Type B pancreatic cell (in vitro differentiated cells): Measurements from ENCODE around the gene MIB1. TPM values are rescaled to one million over a fixed set of nuclear protein-coding genes. Genes with fewer than 3 reads are reported as not detected.
A peak's percentile ranks its signal among the peaks of the same experiment; 100 is the strongest.

Experiments used
- DNase-seq: peaks from one replicate; pipeline ENCODE4 v3.0.0; 2021; ENCODE audit warnings: mixed read lengths; ENCODE audit not compliant: unreplicated experiment; ENCODE audit errors: extremely low spot score
- H3K27ac Mint-ChIP-seq: 2 replicates; pipeline ENCODE4 v1.8.0; 2021; ENCODE audit warnings: mild to moderate bottlenecking, mixed read lengths
- H3K27me3 Mint-ChIP-seq: 2 replicates; pipeline ENCODE4 v1.8.0; 2021; ENCODE audit warnings: mixed read lengths
- H3K36me3 Mint-ChIP-seq: 2 replicates; pipeline ENCODE4 v1.8.0; 2021; ENCODE audit warnings: mixed read lengths
- H3K4me1 Mint-ChIP-seq: one replicate; pipeline ENCODE4 v1.8.0; 2021; ENCODE audit warnings: mixed read lengths; ENCODE audit not compliant: unreplicated experiment
- H3K4me3 Mint-ChIP-seq: 2 replicates; pipeline ENCODE4 v1.8.0; 2021; ENCODE audit warnings: mild to moderate bottlenecking, mixed read lengths
- H3K9me3 Mint-ChIP-seq: 2 replicates; pipeline ENCODE4 v1.8.0; 2021; ENCODE audit warnings: mixed read lengths
- long read RNA-seq: library from polyadenylated mRNA; unstranded; transcript quantifications from one replicate; pipeline ENCODE4 v2.0.0, GENCODE V29; 2020
- total RNA-seq: library from RNA; stranded (reverse); gene quantifications from 2 replicates; pipeline ENCODE4 v1.2.1, GENCODE V29; 2021; ENCODE audit warnings: low replicate concordance
- TF ChIP-seq, protein P1 (sequence below): fragments of 200-600 bp; sonication (generic); conservative IDR thresholded peaks from 2 replicates; pipeline ENCODE4 v1.5.0; 2021; ENCODE audit warnings: antibody characterized with exemption, mild to moderate bottlenecking

The MIB1 gene
- total RNA-seq: 43.4 and 65.7 TPM in 2 replicates
- long read RNA-seq, partial matches to known transcripts: 11 of 18 reads
- long read RNA-seq, other reads (novel, unspliced or antisense): 7 of 18 reads

DNA sequence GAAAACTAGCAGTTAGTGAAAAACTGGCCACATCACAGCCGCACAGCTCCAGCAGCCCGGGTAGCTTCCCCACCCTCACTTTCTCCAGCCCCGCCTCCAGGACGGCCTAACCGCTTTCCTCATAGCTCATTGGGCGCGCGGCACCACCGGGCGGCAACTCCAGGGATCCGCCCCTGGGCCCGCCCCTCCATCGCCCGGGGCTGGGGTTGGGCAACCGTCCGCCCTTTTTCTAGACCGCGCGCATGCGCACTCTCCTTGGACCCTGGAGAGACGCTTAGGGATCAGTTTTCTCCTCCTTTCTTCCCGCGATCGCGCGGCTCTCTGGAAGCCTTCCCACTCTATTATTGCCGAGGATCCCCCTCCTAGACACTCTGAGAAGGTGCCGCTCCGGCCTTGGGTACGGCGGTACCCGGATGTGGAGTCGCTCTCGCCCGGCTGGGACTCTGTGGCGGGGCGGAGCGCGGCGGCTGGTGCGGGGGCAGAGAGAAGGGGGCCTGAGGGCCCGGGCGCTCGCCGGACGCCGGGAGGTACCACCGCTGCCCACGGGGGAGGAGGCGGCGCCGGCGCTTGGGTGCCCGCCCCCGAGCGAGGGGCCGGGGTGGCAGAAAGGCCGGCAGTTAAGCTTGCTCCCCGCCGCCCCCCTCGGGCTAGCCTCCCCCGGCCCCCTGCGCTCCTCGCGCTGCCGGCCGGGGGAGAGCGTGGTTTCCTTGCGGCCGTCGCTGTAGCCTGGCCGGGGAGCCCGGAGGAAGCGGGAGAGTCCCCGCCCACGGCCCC is at the start of gene MIB1:
Gene MIB1 (plus strand): TSS at position 255 of the 774 bp plus-strand sequence. CDS start 792 bp downstream, outside the sequence.
- Mint-ChIP-seq H3K27me3 (no peaks in the 10 kb centered on the region), H3K36me3 (peaks cover 11% of the 10 kb centered on the region), H3K4me3 (peak within 1 kb of the TSS; percentile 93), H3K27ac (peak within 1 kb of the TSS; percentile 96), H3K9me3 (no peaks in the 10 kb centered on the region), H3K4me1 (peaks cover 28% of the 10 kb centered on the region)
- peak; percentile 100 for DNase-seq
- TF ChIP-seq, protein P1, sequence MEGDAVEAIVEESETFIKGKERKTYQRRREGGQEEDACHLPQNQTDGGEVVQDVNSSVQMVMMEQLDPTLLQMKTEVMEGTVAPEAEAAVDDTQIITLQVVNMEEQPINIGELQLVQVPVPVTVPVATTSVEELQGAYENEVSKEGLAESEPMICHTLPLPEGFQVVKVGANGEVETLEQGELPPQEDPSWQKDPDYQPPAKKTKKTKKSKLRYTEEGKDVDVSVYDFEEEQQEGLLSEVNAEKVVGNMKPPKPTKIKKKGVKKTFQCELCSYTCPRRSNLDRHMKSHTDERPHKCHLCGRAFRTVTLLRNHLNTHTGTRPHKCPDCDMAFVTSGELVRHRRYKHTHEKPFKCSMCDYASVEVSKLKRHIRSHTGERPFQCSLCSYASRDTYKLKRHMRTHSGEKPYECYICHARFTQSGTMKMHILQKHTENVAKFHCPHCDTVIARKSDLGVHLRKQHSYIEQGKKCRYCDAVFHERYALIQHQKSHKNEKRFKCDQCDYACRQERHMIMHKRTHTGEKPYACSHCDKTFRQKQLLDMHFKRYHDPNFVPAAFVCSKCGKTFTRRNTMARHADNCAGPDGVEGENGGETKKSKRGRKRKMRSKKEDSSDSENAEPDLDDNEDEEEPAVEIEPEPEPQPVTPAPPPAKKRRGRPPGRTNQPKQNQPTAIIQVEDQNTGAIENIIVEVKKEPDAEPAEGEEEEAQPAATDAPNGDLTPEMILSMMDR: no peak

DNA sequence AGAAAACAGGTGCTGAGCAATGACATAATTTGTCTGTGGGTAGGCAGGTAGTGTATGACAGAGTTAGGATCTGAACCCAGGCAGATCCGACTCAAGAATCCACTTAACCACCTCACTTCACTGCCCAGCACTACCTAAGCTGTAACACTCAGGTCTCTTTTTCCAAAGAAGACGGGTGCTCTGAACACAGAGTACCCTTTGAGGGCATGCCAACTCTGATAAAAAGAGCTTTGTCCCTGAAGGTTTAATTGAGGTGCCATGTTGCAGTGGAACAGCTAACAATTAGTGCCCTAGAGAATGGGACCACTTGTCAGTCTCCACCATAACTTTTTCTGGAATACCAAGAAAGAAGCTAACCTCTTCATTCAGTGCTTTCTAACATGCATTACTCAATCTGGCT is 47.3 kb upstream of the MIB1 start:
- Mint-ChIP-seq H3K27me3 (no peaks in the 10 kb centered on the region), H3K4me1 (no peaks in the 10 kb centered on the region), H3K27ac (no peak overlapping the region), H3K9me3 (peaks cover 5% of the 10 kb centered on the region), H3K4me3 (no peak overlapping the region), H3K36me3 (peaks cover 41% of the 10 kb centered on the region)
- DNase-seq: no peak
- TF ChIP-seq, protein P1: no peak

DNA sequence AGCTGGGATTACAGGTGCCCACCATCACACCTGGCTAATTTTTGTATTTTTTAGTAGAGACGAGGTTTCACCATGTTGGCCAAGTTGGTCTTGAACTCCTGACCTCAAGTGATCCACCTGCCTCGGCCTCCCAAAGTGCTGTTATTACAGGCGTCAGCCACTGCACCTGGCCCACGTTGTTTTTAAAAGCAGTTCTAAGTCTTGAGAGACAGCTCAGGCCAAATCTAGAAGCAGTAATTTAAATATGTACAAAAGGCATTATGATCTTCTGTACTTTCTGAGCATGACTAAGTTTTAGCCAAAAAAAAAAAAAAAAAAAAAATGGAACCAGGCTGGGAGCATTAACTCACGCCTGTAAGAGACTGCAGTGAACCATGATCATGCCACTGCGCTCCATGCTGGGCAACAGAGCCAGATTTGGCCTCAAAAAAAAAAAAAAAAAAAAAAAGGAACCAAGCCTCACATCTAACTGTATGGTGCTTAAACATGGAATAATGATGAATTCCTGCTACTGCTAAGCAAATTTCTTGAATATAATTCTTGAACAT is 40.0 kb upstream of the MIB1 start:
- H3K4me3 Mint-ChIP-seq: no peak overlapping the region
- H3K4me1 Mint-ChIP-seq: peaks cover 12% of the 10 kb centered on the region
- no peak overlapping the region for H3K27ac Mint-ChIP-seq
- DNase-seq: no peak
- TF ChIP-seq, protein P1: no peak
- H3K36me3 Mint-ChIP-seq: peaks cover 16% of the 10 kb centered on the region
- H3K27me3 Mint-ChIP-seq: no peaks in the 10 kb centered on the region
- H3K9me3 Mint-ChIP-seq: peaks cover 4% of the 10 kb centered on the region

DNA sequence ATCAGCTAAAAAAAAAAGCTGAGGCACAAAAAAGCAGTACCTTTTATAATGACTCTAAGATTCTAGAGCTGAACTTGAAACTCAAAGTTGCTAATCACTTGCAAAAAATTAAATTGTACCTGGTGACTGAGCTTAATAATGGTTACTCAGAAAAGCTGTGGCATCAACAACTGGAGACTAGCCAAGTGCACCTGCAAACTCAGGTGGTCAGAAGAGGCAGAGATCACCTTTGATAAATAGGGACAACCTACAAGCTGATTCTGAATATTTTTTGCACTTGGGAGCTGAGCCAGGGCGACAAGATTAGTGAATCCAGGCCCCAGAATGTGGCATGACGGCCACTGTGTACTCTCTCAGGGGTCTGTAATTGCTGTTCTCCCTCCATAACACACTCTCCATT is 39.0 kb upstream of the MIB1 start:
- TF ChIP-seq, protein P1: no peak
- H3K27me3 Mint-ChIP-seq: no peaks in the 10 kb centered on the region
- no peak for DNase-seq
- peaks cover 4% of the 10 kb centered on the region for H3K9me3 Mint-ChIP-seq
- peaks cover 12% of the 10 kb centered on the region for H3K4me1 Mint-ChIP-seq
- peaks cover 13% of the 10 kb centered on the region for H3K36me3 Mint-ChIP-seq
- H3K4me3 Mint-ChIP-seq: peak overlapping the region; percentile 34
- H3K27ac Mint-ChIP-seq: no peak overlapping the region

DNA sequence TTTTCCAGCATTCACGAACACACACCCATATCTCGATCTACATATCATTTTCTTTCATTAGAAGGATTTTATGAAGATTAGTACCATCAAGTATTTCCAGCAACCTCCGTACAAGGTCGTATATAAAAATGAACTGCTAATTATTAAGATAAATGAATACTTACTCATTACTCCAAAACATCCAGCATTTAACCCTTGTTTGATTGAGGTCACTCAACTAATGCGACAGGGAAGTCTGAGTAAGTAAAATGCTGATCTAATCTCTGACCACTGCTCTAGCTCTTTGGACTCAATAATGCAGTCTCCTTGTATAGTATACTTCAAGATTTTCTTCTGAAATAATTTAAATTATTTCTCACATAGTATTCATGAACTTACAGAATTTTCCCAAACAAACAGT is 38.0 kb upstream of the MIB1 start:
- Mint-ChIP-seq H3K4me1 (peaks cover 16% of the 10 kb centered on the region), H3K27ac (peak overlapping the region; percentile 7), H3K36me3 (peaks cover 13% of the 10 kb centered on the region), H3K4me3 (peak overlapping the region; percentile 94), H3K27me3 (no peaks in the 10 kb centered on the region), H3K9me3 (peaks cover 4% of the 10 kb centered on the region)
- DNase-seq: no peak
- TF ChIP-seq, protein P1: no peak
